Psoas muscle (tissue), 8 donors: ENCODE measurements around the gene KCNMA1. TPM values are rescaled to one million over a fixed set of nuclear protein-coding genes. Genes with fewer than 3 reads are reported as not detected.
A peak's percentile ranks its signal among the peaks of the same experiment; 100 is the strongest.

Source experiments
- ATAC-seq, 4 donors: fragments of 200-7000 bp; cut with Tn5 transposase; one replicate each; pipeline ENCODE4 v1.9.1; 2020; ENCODE audit warnings: moderate library complexity in 3 of 4, mild to moderate bottlenecking in 2 of 4
- DNase-seq, 2 donors: peaks; one replicate each; pipeline ENCODE4 v3.0.0-alpha.2; 2020
- H3K27ac ChIP-seq: fragments of 200-600 bp; one replicate; pipeline ENCODE4 v1.8.0; 2022
- H3K27me3 ChIP-seq, 3 donors: fragments of 200-600 bp in 1 of 3; one replicate each; pipeline versions ENCODE4 v1.6.1 to v1.8.0; 2013 to 2022; ENCODE audit warnings: low read length in 2 of 3, mild to moderate bottlenecking in 2 of 3, moderate library complexity in 1 of 3; ENCODE audit not compliant: insufficient read depth in 3 of 3
- H3K36me3 ChIP-seq, 2 donors: fragments of 200-600 bp in 1 of 2; one replicate each; pipeline versions ENCODE4 v1.6.1 to v1.8.0; 2013 to 2022; ENCODE audit warnings: low read depth in 1 of 2, mild to moderate bottlenecking in 1 of 2, moderate library complexity in 1 of 2; ENCODE audit not compliant: insufficient read depth in 1 of 2
- H3K4me1 ChIP-seq: fragments of 200-600 bp; one replicate; pipeline ENCODE4 v1.8.0; 2022
- H3K4me3 ChIP-seq: fragments of 200-600 bp; one replicate; pipeline ENCODE4 v1.8.0; 2022; ENCODE audit warnings: mild to moderate bottlenecking
- H3K9me3 ChIP-seq: fragments of 200-600 bp; one replicate; pipeline ENCODE4 v1.8.0; 2022
- CTCF ChIP-seq: fragments of 200-600 bp; IDR thresholded peaks from one replicate; pipeline ENCODE4 v1.8.0; 2022; ENCODE audit warnings: antibody characterized with exemption
- WGBS, 3 donors: extraction: QIAGEN DNeasy Blood & Tissue Kit; methylation state at CpG; one replicate each; pipeline versions ENCODE4 v1.1.6 to v1.1.7; 2013; 5-methylcytosine and 5-hydroxymethylcytosine counted together
- intact Hi-C, 2 donors: fragments of 100-400 bp; cut with DNase I; formaldehyde crosslinking; loops; one replicate each; pipeline versions ENCODE4 v1.11.0 to v1.14.2; 2022
- polyA plus RNA-seq, 3 donors: library from polyadenylated mRNA; stranded (reverse); fragments of 200-250 nt; gene quantifications; one replicate each; pipeline ENCODE4 v1.2.3, GENCODE V29; 2013
- total RNA-seq, 4 donors: library from RNA; stranded (reverse); fragmentation: NEBNext Ultra II Directional in 2 of 4; extraction: Animal tissue kit (Norgen Biotek cat#: 25700) in 2 of 4; gene quantifications; one replicate each; pipeline versions ENCODE4 v1.2.1 to v1.2.4, GENCODE V29; 2021 to 2023
- donor health status: healthy with polysubstance abuse.
- donor health status: DM: no; HTN: no; CAD: no; lungs with moderate emphysema.
- donor health status: Bipolar disorder and iron deficiency.
- donor health status: healthy.
- donor health status: DM: yes; HTN: yes; CAD: no.
- donor health status: DM: no; HTN: no; CAD: no.
- donor health status: DM: no; HTN: no; CAD: no.
- donor health status: DM: yes; HTN: yes; CAD: no.

The KCNMA1 gene
- total and polyA plus RNA-seq, 7 donors: 7.9 to 53.0 (median 41.9) TPM

GRCh38 chr10:77212632-77213031 is 425.0 kb downstream of the KCNMA1 start:
- H3K4me1 ChIP-seq: no peaks in the 10 kb centered on the region
- no peaks in the 10 kb centered on the region for H3K27me3 ChIP-seq
- intact Hi-C loops: no loop called here
- H3K27ac ChIP-seq: no peak overlapping the region
- DNase-seq: no peak
- no peak for TF ChIP-seq CTCF
- H3K4me3 ChIP-seq: no peak overlapping the region
- WGBS, 3 donors: 90 to 95% (median 94%) methylated on average over 5 of the region's 5 CpGs
- ATAC-seq: no peak
- peaks cover 5% of the 10 kb centered on the region for H3K9me3 ChIP-seq
- H3K36me3 ChIP-seq: no peaks in the 10 kb centered on the region

- intact Hi-C loops: no loop called here
- TF ChIP-seq CTCF: no peak
- no peaks in the 10 kb centered on the region for H3K36me3 ChIP-seq
These were observed 427.0 kb downstream of the KCNMA1 start for GRCh38 chr10:77210645-77211044.

DNA sequence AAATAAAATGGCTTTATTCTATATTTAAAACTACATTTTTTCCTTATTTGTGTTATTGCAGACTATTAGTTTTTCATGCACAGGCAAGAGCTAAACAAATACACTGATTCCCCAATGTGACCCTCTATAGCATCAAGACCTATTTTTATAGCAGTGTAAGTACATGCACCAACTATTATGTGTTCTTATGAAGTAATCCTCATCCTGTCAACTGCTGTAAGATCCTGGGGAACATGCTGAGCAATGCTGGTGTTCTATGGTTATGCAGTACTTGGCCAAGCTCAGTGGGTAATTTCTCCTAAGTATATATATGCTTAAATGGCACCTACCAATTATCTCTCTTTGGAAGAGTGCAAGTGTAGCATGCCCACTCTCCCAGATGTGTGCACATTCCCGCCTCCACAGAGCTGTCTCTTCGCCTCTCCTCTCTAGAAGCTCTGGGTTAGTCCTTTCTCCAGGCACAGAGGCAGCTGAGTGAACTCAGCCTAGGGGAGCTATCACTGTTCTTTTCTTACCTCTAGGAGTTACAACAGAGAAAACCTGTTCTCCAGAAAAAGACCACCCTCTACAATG is 428.8 kb downstream of the KCNMA1 start:
- Histone ChIP-seq H3K4me3 (no peak overlapping the region), H3K36me3 (no peaks in the 10 kb centered on the region), H3K27ac (no peak overlapping the region), H3K9me3 (peaks cover 5% of the 10 kb centered on the region), H3K27me3 (no peaks in the 10 kb centered on the region), H3K4me1 (no peaks in the 10 kb centered on the region)
- WGBS, 3 donors: 90 to 100% (median 98%) methylated on average over 2 of the region's 2 CpGs
- DNase-seq: no peak
- intact Hi-C loops: no loop called here
- ATAC-seq: peak in 1 of 4 donors; percentile 57
- TF ChIP-seq CTCF: no peak

More at GRCh38 chr10:77210645-77211044, 427.0 kb downstream of the KCNMA1 start:
- H3K27ac ChIP-seq: no peak overlapping the region
- H3K9me3 ChIP-seq: peaks cover 5% of the 10 kb centered on the region
- DNase-seq: no peak
- H3K27me3 ChIP-seq: no peaks in the 10 kb centered on the region
- H3K4me3 ChIP-seq: no peak overlapping the region
- no peak for ATAC-seq
- H3K4me1 ChIP-seq: no peaks in the 10 kb centered on the region

DNA sequence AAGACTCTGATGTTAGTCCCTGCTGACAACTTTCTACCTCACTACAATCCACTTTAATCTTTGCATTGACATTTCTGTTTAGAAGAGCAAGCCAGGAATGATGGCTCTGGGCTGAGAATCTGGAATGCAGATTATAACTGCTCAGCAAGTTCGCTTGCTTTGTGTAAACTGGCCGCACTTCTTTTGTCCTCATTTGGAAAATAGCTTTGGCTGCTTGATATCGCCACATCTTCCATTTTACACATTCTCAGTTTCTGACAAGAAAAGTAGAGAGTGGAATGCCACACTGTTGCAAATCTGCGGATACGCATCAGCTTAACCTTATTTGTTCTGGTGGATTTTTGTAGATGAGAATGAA is 429.8 kb downstream of the KCNMA1 start:
- no peak for TF ChIP-seq CTCF
- WGBS, 3 donors: 65 to 79% (median 69%) methylated on average over 5 of the region's 5 CpGs
- Histone ChIP-seq H3K9me3 (peaks cover 5% of the 10 kb centered on the region), H3K27ac (no peak overlapping the region), H3K36me3 (no peaks in the 10 kb centered on the region), H3K27me3 (no peaks in the 10 kb centered on the region), H3K4me1 (peaks cover 2% of the 10 kb centered on the region), H3K4me3 (no peak overlapping the region)
- intact Hi-C loops: no loop called here
- ATAC-seq (no peak), DNase-seq (no peak)

- Histone ChIP-seq H3K36me3 (no peaks in the 10 kb centered on the region), H3K27ac (no peak overlapping the region), H3K27me3 (no peaks in the 10 kb centered on the region), H3K4me1 (peaks cover 8% of the 10 kb centered on the region), H3K9me3 (peaks cover 5% of the 10 kb centered on the region), H3K4me3 (no peak overlapping the region)
- intact Hi-C loops: no loop called here
- ATAC-seq (no peak), DNase-seq (no peak)
- TF ChIP-seq CTCF: no peak
- WGBS, 3 donors: 72 to 86% (median 75%) methylated on average over 4 of the region's 4 CpGs
These were observed 430.3 kb downstream of the KCNMA1 start for GRCh38 chr10:77207182-77207827.
